ENCODE data around the gene BLM. TPM values are rescaled to one million over a fixed set of nuclear protein-coding genes. Genes with fewer than 3 reads are reported as not detected.

Gene BLM
- total RNA-seq, 1 experiment from 2014 or later = 41.3 TPM

- Histone ChIP-seq H2BK15ac (ENCODE audit: low read depth, low read length) (no peak overlapping the region), H3K27me3 (ENCODE audit: insufficient read depth, low read length) (no peaks in the 10 kb centered on the region), H2AFZ (ENCODE audit: low read length) (no peak overlapping the region), H2BK12ac (ENCODE audit: insufficient read length, low read depth, low read length) (no peak overlapping the region), H3K4me2 (ENCODE audit: insufficient read depth, insufficient read length, low read length) (no peak overlapping the region), H4K91ac (ENCODE audit: insufficient read length, low read depth, low read length) (no peak overlapping the region), H3K9me3 (ENCODE audit: control insufficient read depth, low read depth, low read length) (no peaks in the 10 kb centered on the region), H4K20me1 (ENCODE audit: control insufficient read depth, insufficient read depth, insufficient read length) (no peaks in the 10 kb centered on the region), H3K9ac (ENCODE audit: extremely low read depth, insufficient read length, low read length) (no peak overlapping the region), H3K4me1 (ENCODE audit: insufficient read depth, low read length) (no peaks in the 10 kb centered on the region), H2AK5ac (ENCODE audit: insufficient read length, low read length) (no peak overlapping the region), H3K56ac (ENCODE audit: insufficient read length, low read depth, low read length) (no peak overlapping the region), H3K18ac (ENCODE audit: insufficient read length, low read depth, low read length) (no peak overlapping the region), H3K23ac (ENCODE audit: insufficient read length, low read depth, low read length) (no peak overlapping the region), H3T11ph (ENCODE audit: low read length) (no peak overlapping the region), H3K14ac (ENCODE audit: insufficient read depth, low read length) (no peak overlapping the region), H3K79me2 (ENCODE audit: insufficient read depth, low read length) (no peaks in the 10 kb centered on the region), H3K79me1 (ENCODE audit: insufficient read depth, low read depth, low read length, poor library complexity, severe bottlenecking) (no peaks in the 10 kb centered on the region), H2BK120ac (ENCODE audit: low read depth, low read length, poor library complexity, severe bottlenecking) (no peak overlapping the region), H2BK5ac (ENCODE audit: insufficient read length, low read length) (no peak overlapping the region), H3K27ac (ENCODE audit: insufficient read length, low read depth, low read length) (no peak overlapping the region), H4K5ac (ENCODE audit: insufficient read length, low read depth, low read length) (no peak overlapping the region), H3K23me2 (ENCODE audit: insufficient read length, low read depth, low read length, poor library complexity, severe bottlenecking) (no peaks in the 10 kb centered on the region), H2BK20ac (ENCODE audit: low read depth, low read length, poor library complexity, severe bottlenecking) (no peak overlapping the region), H3K4ac (ENCODE audit: low read depth, low read length) (no peak overlapping the region), H4K8ac (replicated peaks; ENCODE audit: insufficient read length, low read depth, low read length) (no peak overlapping the region)
- TF ChIP-seq CTCF (conservative IDR thresholded peaks at IDR 0.05) = no peak
- Mint-ChIP-seq H3K36me3 (ENCODE audit: insufficient read depth in 1 of 3, low read depth in 3 of 3) (peaks cover 11 to 51% (median 50%) of the 10 kb centered on the region in 3 experiments), H3K4me1 (no peaks in the 10 kb centered on the region), H3K4me3 (no peak overlapping the region), H3K27ac (no peak overlapping the region), H3K27me3 (ENCODE audit: low read depth) (no peaks in the 10 kb centered on the region), H3K9me3 (no peaks in the 10 kb centered on the region)
- WGBS (ENCODE audit: extremely low coverage, insufficient read length, low lambda C conversion rate) = no CpG with 5 or more reads among the region's 10 CpGs
- DNase-seq = no peak
Observed at GRCh38 chr15:90769375-90769774, 52.2 kb downstream of the BLM start.

Data from H9 (cell line).